ENCODE measurements around the gene GGTLC1. TPM values are rescaled to one million over a fixed set of nuclear protein-coding genes. Genes with fewer than 3 reads are reported as not detected.

The GGTLC1 gene
- total and polyA plus RNA-seq, 12 donors: 0.38 TPM; not detected in 11

DNA sequence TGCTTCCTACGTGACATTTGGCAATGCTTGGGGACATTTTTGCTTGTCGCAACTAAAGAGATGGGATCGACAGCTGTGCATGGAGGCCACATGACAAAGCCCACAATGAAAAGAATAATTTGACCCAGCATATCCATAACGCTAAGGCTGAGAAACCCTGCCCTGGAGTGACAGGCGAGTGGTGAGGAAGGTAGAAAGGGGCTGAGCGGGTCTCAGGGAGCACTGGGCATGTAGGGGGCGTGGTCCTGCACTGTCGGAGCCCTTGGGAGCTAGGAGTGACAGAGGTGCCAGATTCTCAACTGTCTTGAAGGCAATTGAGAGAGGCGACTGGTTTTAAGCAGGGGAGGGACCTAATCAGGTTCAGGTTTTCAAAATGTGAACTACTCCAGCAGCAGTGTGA is 13.6 kb downstream of the GGTLC1 start:
- TF ChIP-seq, protein P1, sequence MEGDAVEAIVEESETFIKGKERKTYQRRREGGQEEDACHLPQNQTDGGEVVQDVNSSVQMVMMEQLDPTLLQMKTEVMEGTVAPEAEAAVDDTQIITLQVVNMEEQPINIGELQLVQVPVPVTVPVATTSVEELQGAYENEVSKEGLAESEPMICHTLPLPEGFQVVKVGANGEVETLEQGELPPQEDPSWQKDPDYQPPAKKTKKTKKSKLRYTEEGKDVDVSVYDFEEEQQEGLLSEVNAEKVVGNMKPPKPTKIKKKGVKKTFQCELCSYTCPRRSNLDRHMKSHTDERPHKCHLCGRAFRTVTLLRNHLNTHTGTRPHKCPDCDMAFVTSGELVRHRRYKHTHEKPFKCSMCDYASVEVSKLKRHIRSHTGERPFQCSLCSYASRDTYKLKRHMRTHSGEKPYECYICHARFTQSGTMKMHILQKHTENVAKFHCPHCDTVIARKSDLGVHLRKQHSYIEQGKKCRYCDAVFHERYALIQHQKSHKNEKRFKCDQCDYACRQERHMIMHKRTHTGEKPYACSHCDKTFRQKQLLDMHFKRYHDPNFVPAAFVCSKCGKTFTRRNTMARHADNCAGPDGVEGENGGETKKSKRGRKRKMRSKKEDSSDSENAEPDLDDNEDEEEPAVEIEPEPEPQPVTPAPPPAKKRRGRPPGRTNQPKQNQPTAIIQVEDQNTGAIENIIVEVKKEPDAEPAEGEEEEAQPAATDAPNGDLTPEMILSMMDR (IDR thresholded peaks at IDR 0.05): no peak
- no peak for TF ChIP-seq POLR2A (IDR thresholded peaks at IDR 0.05)
- DNase-seq: no peak
- Histone ChIP-seq H3K4me1 (replicated peaks in 1 of 2) (no peaks in the 10 kb centered on the region), H3K9me3 (replicated peaks in 1 of 3) (no peaks in the 10 kb centered on the region), H3K27ac (no peak overlapping the region), H3K36me3 (replicated peaks in 1 of 2) (no peaks in the 10 kb centered on the region), H3K4me3 (no peak overlapping the region), H3K27me3 (no peaks in the 10 kb centered on the region)
- intact Hi-C loops (cut with DNase I): no loop called here
- 56 to 62% (median 59%) methylated on average over 8 to 9 of the region's 9 CpGs for WGBS, 4 donors

DNA sequence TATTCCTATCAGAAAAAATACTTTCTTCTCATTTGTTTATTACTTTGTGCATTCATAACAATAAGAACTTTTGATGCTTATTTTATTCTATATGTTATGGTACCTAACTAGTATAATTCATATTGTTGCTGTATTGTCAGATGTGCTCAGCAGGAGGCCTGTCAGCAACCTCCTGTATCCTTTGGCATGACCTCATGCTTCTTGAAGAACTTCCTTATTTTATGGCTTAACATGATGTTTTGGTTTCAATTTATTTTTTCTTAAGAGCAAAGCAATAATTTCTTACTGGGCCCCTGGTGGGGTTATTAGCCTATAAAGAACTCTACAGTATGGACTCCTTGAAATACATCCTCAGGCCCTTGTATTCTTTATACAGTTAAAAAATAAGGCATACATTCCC is 17.3 kb downstream of the GGTLC1 start:
- no peaks in the 10 kb centered on the region for H3K27me3 ChIP-seq
- no peak for DNase-seq

DNA sequence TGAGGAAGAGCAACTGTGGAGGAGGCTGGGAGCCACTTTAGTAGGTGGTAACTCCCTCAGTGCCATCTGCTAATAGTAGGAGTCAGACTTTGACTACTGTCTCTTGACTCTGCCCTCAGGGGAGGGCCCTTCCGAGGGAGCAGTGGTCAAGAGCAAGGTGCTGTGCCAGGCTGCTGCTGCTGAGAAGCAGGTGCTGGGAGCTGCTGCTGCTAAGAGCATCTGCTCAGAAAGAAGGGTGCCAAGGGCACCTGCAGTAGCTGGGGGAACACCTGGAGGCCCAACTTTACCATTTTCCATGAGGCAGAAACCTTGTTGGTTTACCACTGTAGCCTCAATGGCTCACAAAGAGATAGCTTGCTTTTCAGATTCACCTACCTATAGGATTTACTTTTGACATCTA is 18.5 kb downstream of the GGTLC1 start:
- Histone ChIP-seq H3K9me3 (replicated peaks in 1 of 3) (no peaks in the 10 kb centered on the region), H3K4me1 (replicated peaks in 1 of 2) (no peaks in the 10 kb centered on the region), H3K4me3 (no peak overlapping the region), H3K36me3 (replicated peaks in 1 of 2) (no peaks in the 10 kb centered on the region), H3K27ac (no peak overlapping the region), H3K27me3 (no peaks in the 10 kb centered on the region)
- DNase-seq: no peak
- TF ChIP-seq, protein P1 (IDR thresholded peaks at IDR 0.05): no peak
- no peak for TF ChIP-seq POLR2A (IDR thresholded peaks at IDR 0.05)
- 60 to 83% (median 77%) methylated on average over 1 of the region's 1 CpG; no CpG with 5 or more reads in 1 of the 4 donors for WGBS, 4 donors
- intact Hi-C loops (cut with DNase I): no loop called here

More for the DNA sequence above, 17.3 kb downstream of the GGTLC1 start:
- Histone ChIP-seq H3K4me3 (no peak overlapping the region), H3K4me1 (replicated peaks in 1 of 2) (no peaks in the 10 kb centered on the region), H3K27ac (no peak overlapping the region), H3K36me3 (replicated peaks in 1 of 2) (no peaks in the 10 kb centered on the region), H3K9me3 (replicated peaks in 1 of 3) (no peaks in the 10 kb centered on the region)
- TF ChIP-seq POLR2A (IDR thresholded peaks at IDR 0.05): no peak
- TF ChIP-seq, protein P1 (IDR thresholded peaks at IDR 0.05): no peak
- intact Hi-C loops (cut with DNase I): no loop called here

DNA sequence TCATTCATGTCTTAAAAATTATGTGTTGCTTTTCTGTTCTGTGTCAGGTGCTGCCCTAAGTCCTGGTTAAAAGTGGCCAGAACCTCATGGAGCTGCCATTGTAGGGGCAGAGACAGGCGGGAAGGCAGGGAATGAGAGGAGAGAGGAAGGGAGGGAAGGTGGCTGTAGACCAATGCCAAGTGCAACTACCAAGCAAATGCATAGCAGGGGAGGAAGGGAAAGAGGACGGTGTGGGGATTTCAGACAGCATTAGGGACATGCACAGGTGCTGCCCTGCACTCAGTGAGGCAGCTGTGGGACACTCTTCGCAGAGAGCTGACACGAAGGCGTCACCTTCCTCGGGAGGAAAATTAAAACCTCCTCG is 21.0 kb downstream of the GGTLC1 start:
- intact Hi-C loops (cut with DNase I): no loop called here
- no peaks in the 10 kb centered on the region for H3K4me1 ChIP-seq (replicated peaks in 1 of 2)
- no peak overlapping the region for H3K27ac ChIP-seq
- H3K36me3 ChIP-seq (replicated peaks in 1 of 2): no peaks in the 10 kb centered on the region
- DNase-seq: no peak
- H3K4me3 ChIP-seq: no peak overlapping the region
- WGBS, 4 donors: 61 to 76% (median 71%) methylated on average over 7 of the region's 7 CpGs
- H3K9me3 ChIP-seq (replicated peaks in 1 of 3): no peaks in the 10 kb centered on the region
- TF ChIP-seq, protein P1 (IDR thresholded peaks at IDR 0.05): no peak
- no peak for TF ChIP-seq POLR2A (IDR thresholded peaks at IDR 0.05)
- H3K27me3 ChIP-seq: no peaks in the 10 kb centered on the region
